ENCODE data around the gene WFIKKN2. TPM values are rescaled to one million over a fixed set of nuclear protein-coding genes. Genes with fewer than 3 reads are reported as not detected.

The WFIKKN2 gene
- total RNA-seq, 1 donor, result under 0.01 TPM

- no peak for DNase-seq (ENCODE audit: insufficient read length, low spot score, missing footprints)
- H3K27ac ChIP-seq (ENCODE audit: low read depth, low read length), result no peak overlapping the region
- no peak overlapping the region for H3K4me3 ChIP-seq (ENCODE audit: insufficient read depth, low read length)
- H3K4me2 ChIP-seq (ENCODE audit: insufficient read depth, low read length), result no peak overlapping the region
- no peak overlapping the region for H2AFZ ChIP-seq (ENCODE audit: low read length)
- H3K4me1 ChIP-seq (ENCODE audit: insufficient read depth, low read length), result peaks cover 9% of the 10 kb centered on the region
- no peak for TF ChIP-seq CTCF (IDR thresholded peaks at IDR 0.05; ENCODE audit: extremely low read depth, low read depth, low read length)
- no peaks in the 10 kb centered on the region for H4K20me1 ChIP-seq (ENCODE audit: insufficient read depth, low read length)
- no peaks in the 10 kb centered on the region for H3K79me2 ChIP-seq (ENCODE audit: insufficient read depth, low read length)
- H3K36me3 ChIP-seq (ENCODE audit: insufficient read depth, low read length), result no peaks in the 10 kb centered on the region
- H3K9me3 ChIP-seq (ENCODE audit: low read depth, low read length), result no peaks in the 10 kb centered on the region
- H3K27me3 ChIP-seq (ENCODE audit: insufficient read depth, low read length), result peaks cover 15% of the 10 kb centered on the region
Observed at GRCh38 chr17:50820651-50821050, 14.7 kb upstream of the WFIKKN2 start.

GRCh38 chr17:50822550-50822949, 12.8 kb upstream of the WFIKKN2 start:
- H3K4me1 ChIP-seq (ENCODE audit: insufficient read depth, low read length), result peaks cover 5% of the 10 kb centered on the region
- TF ChIP-seq CTCF (IDR thresholded peaks at IDR 0.05; ENCODE audit: extremely low read depth, low read depth, low read length), result no peak
- no peak overlapping the region for H3K4me3 ChIP-seq (ENCODE audit: insufficient read depth, low read length)
- DNase-seq (ENCODE audit: insufficient read length, low spot score, missing footprints), result no peak
- no peak overlapping the region for H2AFZ ChIP-seq (ENCODE audit: low read length)
- peaks cover 6% of the 10 kb centered on the region for H3K27me3 ChIP-seq (ENCODE audit: insufficient read depth, low read length)
- H3K79me2 ChIP-seq (ENCODE audit: insufficient read depth, low read length), result no peaks in the 10 kb centered on the region
- no peak overlapping the region for H3K27ac ChIP-seq (ENCODE audit: low read depth, low read length)
- no peaks in the 10 kb centered on the region for H4K20me1 ChIP-seq (ENCODE audit: insufficient read depth, low read length)
- H3K4me2 ChIP-seq (ENCODE audit: insufficient read depth, low read length), result no peak overlapping the region
- H3K9me3 ChIP-seq (ENCODE audit: low read depth, low read length), result no peaks in the 10 kb centered on the region
- no peaks in the 10 kb centered on the region for H3K36me3 ChIP-seq (ENCODE audit: insufficient read depth, low read length)

GRCh38 chr17:50824429-50824828, 11.0 kb upstream of the WFIKKN2 start:
- no peaks in the 10 kb centered on the region for H3K9me3 ChIP-seq (ENCODE audit: low read depth, low read length)
- no peak overlapping the region for H2AFZ ChIP-seq (ENCODE audit: low read length)
- no peak for DNase-seq (ENCODE audit: insufficient read length, low spot score, missing footprints)
- peaks cover 6% of the 10 kb centered on the region for H3K27me3 ChIP-seq (ENCODE audit: insufficient read depth, low read length)
- no peak overlapping the region for H3K4me2 ChIP-seq (ENCODE audit: insufficient read depth, low read length)
- no peaks in the 10 kb centered on the region for H3K4me1 ChIP-seq (ENCODE audit: insufficient read depth, low read length)
- H4K20me1 ChIP-seq (ENCODE audit: insufficient read depth, low read length), result no peaks in the 10 kb centered on the region
- no peaks in the 10 kb centered on the region for H3K36me3 ChIP-seq (ENCODE audit: insufficient read depth, low read length)
- TF ChIP-seq CTCF (IDR thresholded peaks at IDR 0.05; ENCODE audit: extremely low read depth, low read depth, low read length), result no peak
- no peak overlapping the region for H3K27ac ChIP-seq (ENCODE audit: low read depth, low read length)
- no peak overlapping the region for H3K4me3 ChIP-seq (ENCODE audit: insufficient read depth, low read length)
- no peaks in the 10 kb centered on the region for H3K79me2 ChIP-seq (ENCODE audit: insufficient read depth, low read length)

GRCh38 chr17:50825188-50825587, 10.2 kb upstream of the WFIKKN2 start:
- DNase-seq (ENCODE audit: insufficient read length, low spot score, missing footprints), result no peak
- no peaks in the 10 kb centered on the region for H4K20me1 ChIP-seq (ENCODE audit: insufficient read depth, low read length)
- no peaks in the 10 kb centered on the region for H3K36me3 ChIP-seq (ENCODE audit: insufficient read depth, low read length)
- no peak overlapping the region for H2AFZ ChIP-seq (ENCODE audit: low read length)
- H3K27ac ChIP-seq (ENCODE audit: low read depth, low read length), result no peak overlapping the region
- no peaks in the 10 kb centered on the region for H3K9me3 ChIP-seq (ENCODE audit: low read depth, low read length)
- no peaks in the 10 kb centered on the region for H3K4me1 ChIP-seq (ENCODE audit: insufficient read depth, low read length)
- peaks cover 6% of the 10 kb centered on the region for H3K27me3 ChIP-seq (ENCODE audit: insufficient read depth, low read length)
- TF ChIP-seq CTCF (IDR thresholded peaks at IDR 0.05; ENCODE audit: extremely low read depth, low read depth, low read length), result no peak
- no peaks in the 10 kb centered on the region for H3K79me2 ChIP-seq (ENCODE audit: insufficient read depth, low read length)
- no peak overlapping the region for H3K4me3 ChIP-seq (ENCODE audit: insufficient read depth, low read length)
- no peak overlapping the region for H3K4me2 ChIP-seq (ENCODE audit: insufficient read depth, low read length)

Data from osteoblast (primary cell).